Suprapubic skin (tissue), 4 donors: Measurements from ENCODE around the gene NR5A2.

ENCODE experiments used
- CTCF ChIP-seq, 2 donors: fragments of 200-600 bp in 1 of 2; fragments of 450-650 bp in 1 of 2; sonication (generic) in 1 of 2; IDR thresholded peaks; one replicate each; pipeline ENCODE4 v1.5.1; 2016 to 2019; ENCODE audit warnings: antibody characterized with exemption in 2 of 2, mild to moderate bottlenecking in 1 of 2, moderate library complexity in 1 of 2
- EP300 ChIP-seq: sonication (generic); formaldehyde crosslinking; IDR thresholded peaks from one replicate; pipeline ENCODE4 v1.6.1; 2017; ENCODE audit warnings: antibody characterized with exemption
- POLR2AphosphoS5 ChIP-seq, 3 donors: sonication (generic); formaldehyde crosslinking; IDR thresholded peaks; one replicate each; pipeline ENCODE4 v1.6.1; 2017; ENCODE audit warnings: antibody characterized with exemption in 3 of 3

GRCh38 chr1:200046115-200046514 lies 18.6 kb downstream of the NR5A2 start:
- no peak for TF ChIP-seq CTCF (IDR thresholded peaks at IDR 0.05)
- TF ChIP-seq EP300 = no peak
- no peak for TF ChIP-seq POLR2AphosphoS5 (IDR thresholded peaks at IDR 0.05)
